Measurements from ENCODE around the gene HIPK2.

The HIPK2 gene

DNA sequence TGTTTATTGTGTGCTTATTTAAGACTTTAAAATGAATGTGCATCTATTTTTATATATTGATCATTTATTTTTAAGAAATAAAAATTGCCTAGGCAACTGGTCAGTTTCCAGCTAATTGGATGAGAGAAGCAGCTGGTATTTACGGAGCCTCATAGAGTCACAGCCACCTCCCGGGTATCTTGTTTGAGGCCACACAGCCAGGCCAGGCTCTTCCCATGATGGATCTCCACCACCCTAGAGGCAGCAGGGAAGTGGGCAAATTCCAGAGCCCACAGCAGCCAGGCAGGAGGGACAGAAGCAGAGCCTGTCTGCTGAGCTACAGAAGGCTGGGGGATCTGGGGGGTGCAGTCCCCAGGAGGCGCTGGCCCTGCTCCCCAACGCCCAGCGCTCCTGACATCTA is 192.8 kb downstream of the HIPK2 start:
- no peak overlapping the region for H3K27ac ChIP-seq
- no peaks in the 10 kb centered on the region for H3K36me3 ChIP-seq (ENCODE audit: insufficient read depth, low read length)
- H3K9me3 ChIP-seq (ENCODE audit: low read depth, low read length) = no peaks in the 10 kb centered on the region
- no peak overlapping the region for H3K9ac ChIP-seq (ENCODE audit: insufficient read length)
- TF ChIP-seq POLR2AphosphoS5 (IDR thresholded peaks at IDR 0.05; ENCODE audit: borderline replicate concordance, low read depth, low read length) (no peak), EZH2 (IDR thresholded peaks at IDR 0.05) (no peak), FOXP2 (optimal IDR thresholded peaks at IDR 0.05; ENCODE audit: control extremely low read depth, extremely low read length, insufficient read depth) (no peak)
- DNase-seq (ENCODE audit: low read depth, low spot score) = no peak
- no peak overlapping the region for H3K4me3 ChIP-seq

DNA sequence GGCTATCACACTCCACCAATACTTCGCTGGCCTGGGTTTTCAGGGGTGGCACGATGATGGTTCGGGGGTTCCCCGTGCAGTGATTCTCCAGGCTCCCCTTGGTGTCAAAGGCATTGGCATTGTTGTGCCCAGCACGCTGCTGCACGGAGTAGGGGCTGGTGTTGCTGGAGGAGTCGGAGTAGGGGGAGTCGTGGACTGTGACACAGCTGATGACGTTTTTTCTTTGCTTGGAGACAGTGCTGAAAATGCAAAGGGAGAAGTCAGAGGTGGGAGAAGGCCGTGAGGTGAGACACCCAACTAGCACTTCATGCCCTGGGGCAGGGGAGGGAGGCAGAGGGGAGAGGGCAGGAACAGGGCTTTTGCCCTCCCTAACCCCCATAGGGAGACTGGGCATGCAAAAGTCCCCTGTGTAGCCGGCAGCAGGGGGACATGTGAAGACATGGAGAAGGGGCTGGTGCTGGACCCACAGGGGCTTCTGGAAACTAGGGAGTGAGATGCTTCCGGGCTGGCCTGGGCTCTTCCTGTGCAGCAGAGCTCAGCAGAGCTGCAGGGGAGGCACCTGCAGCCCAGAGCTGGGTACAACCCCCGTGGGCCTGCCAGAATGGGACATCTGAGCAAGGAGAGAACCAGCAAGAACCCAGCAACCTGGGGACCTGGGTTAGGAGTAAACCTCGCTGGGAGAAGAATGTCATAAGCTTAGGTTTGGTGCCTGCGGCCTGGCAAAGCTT is 193.8 kb downstream of the HIPK2 start:
- TF ChIP-seq EZH2 (IDR thresholded peaks at IDR 0.05) = no peak
- TF ChIP-seq FOXP2 (optimal IDR thresholded peaks at IDR 0.05; ENCODE audit: control extremely low read depth, extremely low read length, insufficient read depth) = no peak
- TF ChIP-seq POLR2AphosphoS5 (IDR thresholded peaks at IDR 0.05; ENCODE audit: borderline replicate concordance, low read depth, low read length) = no peak
- Histone ChIP-seq H3K27ac (no peak overlapping the region), H3K9ac (ENCODE audit: insufficient read length) (no peak overlapping the region), H3K36me3 (ENCODE audit: insufficient read depth, low read length) (no peaks in the 10 kb centered on the region), H3K4me3 (no peak overlapping the region), H3K9me3 (ENCODE audit: low read depth, low read length) (no peaks in the 10 kb centered on the region)
- DNase-seq (ENCODE audit: low read depth, low spot score) = no peak

DNA sequence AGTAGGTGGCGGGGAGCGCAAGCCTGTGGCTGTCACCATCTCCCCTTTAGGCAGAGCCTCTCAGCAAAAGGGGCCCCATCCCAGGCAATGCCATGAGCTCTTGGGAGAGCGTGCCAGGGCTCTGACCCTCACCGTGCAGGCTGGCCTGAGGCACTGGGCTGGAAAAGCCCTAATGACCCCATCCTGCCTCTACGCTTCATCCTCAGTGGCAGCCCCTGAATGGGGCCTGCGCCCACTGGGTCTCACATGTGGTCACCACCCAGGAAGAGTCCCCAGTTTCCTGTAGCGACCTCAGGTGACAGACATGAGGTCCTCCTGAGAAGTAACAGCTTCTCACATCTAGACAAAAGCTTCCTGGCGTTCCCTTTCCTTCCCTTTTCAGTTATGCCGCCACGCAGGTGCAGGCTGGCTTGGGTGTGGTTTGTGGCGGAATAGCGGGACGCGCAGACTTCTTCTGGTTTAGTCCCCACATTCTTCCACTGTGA is 195.1 kb downstream of the HIPK2 start:
- Histone ChIP-seq H3K36me3 (ENCODE audit: insufficient read depth, low read length) (no peaks in the 10 kb centered on the region), H3K9me3 (ENCODE audit: low read depth, low read length) (no peaks in the 10 kb centered on the region), H3K27ac (no peak overlapping the region), H3K9ac (ENCODE audit: insufficient read length) (no peak overlapping the region), H3K4me3 (no peak overlapping the region)
- TF ChIP-seq EZH2 (IDR thresholded peaks at IDR 0.05) = no peak
- TF ChIP-seq FOXP2 (optimal IDR thresholded peaks at IDR 0.05; ENCODE audit: control extremely low read depth, extremely low read length, insufficient read depth) = no peak
- TF ChIP-seq POLR2AphosphoS5 (IDR thresholded peaks at IDR 0.05; ENCODE audit: borderline replicate concordance, low read depth, low read length) = no peak
- DNase-seq (ENCODE audit: low read depth, low spot score) = no peak

DNA sequence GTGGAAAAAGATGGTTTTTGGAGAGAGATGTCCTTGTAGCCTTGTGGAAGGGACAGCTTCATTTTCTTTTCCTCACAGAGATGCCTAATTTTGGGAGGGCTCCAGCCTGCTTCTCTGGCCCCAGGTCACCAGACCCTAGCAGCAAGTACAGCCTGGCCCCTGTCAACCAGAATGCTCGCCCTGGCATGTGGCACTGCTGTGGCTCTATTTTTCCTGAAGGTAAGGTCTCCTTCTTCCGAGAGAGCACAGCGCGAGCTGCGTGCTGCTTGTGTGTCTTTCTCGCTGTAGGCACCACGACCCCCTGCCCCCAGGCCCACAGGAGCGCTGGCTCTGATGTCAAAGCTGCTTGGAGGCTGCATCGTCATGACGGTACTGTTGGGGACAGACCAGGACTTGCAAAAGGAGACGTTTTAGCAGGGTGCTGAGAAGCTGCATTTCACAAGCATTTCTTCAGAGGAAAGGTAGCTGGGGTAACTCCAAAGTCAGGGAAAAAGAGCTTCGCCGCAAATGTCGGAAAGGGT is 195.6 kb downstream of the HIPK2 start:
- Histone ChIP-seq H3K9me3 (ENCODE audit: low read depth, low read length) (no peaks in the 10 kb centered on the region), H3K9ac (ENCODE audit: insufficient read length) (no peak overlapping the region), H3K36me3 (ENCODE audit: insufficient read depth, low read length) (no peaks in the 10 kb centered on the region), H3K27ac (no peak overlapping the region), H3K4me3 (no peak overlapping the region)
- DNase-seq (ENCODE audit: low read depth, low spot score) = no peak
- TF ChIP-seq EZH2 (IDR thresholded peaks at IDR 0.05) = no peak
- no peak for TF ChIP-seq POLR2AphosphoS5 (IDR thresholded peaks at IDR 0.05; ENCODE audit: borderline replicate concordance, low read depth, low read length)
- TF ChIP-seq FOXP2 (optimal IDR thresholded peaks at IDR 0.05; ENCODE audit: control extremely low read depth, extremely low read length, insufficient read depth) = no peak

DNA sequence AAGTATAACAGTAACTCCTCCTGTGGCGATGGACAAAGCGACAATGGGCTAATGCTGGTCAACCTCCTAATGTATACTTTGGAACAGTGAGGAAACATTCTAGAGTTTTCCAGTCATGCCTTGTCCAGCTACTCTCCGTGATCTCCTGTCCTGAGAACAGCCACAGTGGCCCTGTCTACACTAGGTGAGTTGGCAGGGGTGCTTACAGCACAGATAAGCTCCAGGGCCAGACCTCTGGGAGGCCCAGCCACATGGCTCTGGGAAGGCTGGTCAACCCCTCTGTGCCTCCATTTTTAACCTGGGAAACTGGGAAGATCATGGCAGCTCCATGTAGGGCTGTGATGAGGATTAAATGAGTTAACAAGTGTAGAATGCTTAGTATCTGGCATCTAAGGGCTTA is 197.4 kb downstream of the HIPK2 start:
- H3K27ac ChIP-seq = no peak overlapping the region
- no peaks in the 10 kb centered on the region for H3K36me3 ChIP-seq (ENCODE audit: insufficient read depth, low read length)
- DNase-seq (ENCODE audit: low read depth, low spot score) = no peak
- no peak overlapping the region for H3K9ac ChIP-seq (ENCODE audit: insufficient read length)
- TF ChIP-seq FOXP2 (optimal IDR thresholded peaks at IDR 0.05; ENCODE audit: control extremely low read depth, extremely low read length, insufficient read depth) (no peak), POLR2AphosphoS5 (IDR thresholded peaks at IDR 0.05; ENCODE audit: borderline replicate concordance, low read depth, low read length) (no peak), EZH2 (IDR thresholded peaks at IDR 0.05) (no peak)
- no peaks in the 10 kb centered on the region for H3K9me3 ChIP-seq (ENCODE audit: low read depth, low read length)
- H3K4me3 ChIP-seq = no peak overlapping the region

DNA sequence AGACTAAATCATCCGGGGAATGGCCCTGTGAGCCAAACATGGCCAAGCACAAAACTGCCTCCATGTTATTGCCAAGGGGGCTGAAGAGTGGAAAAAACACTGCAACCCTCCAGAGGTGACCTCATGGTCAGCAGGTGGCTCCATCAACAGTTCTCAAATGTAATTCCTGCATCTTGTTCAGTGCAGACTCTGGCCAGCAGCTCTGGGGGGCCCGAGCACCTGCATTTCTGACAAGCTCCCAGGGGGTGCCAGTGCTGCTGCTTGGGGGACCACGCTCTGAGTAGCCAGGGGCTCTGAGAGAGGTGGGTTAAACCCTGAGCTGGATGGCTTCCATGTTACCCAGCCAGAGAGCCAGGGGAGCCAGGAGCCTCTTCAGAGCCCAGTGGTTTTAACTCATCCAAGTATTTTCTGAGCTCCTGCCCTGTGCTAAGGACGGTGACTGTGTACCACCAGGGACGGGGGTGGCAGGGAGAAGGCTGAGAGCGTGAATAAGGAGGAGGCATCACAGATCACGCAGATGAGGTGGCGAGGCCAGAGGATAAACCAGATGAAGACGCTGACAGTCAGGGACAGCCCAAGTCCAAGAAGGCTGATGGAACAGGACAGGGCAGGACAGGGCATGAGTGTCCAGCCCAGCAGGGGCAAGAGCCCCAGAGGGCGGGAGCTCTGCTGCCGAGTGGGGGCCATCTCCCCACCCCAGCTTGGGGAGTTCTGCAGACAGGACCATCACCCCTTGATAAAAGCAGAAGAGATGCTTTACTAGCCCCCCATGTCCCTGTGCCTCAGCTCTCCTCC is 201.4 kb downstream of the HIPK2 start:
- TF ChIP-seq POLR2AphosphoS5 (IDR thresholded peaks at IDR 0.05; ENCODE audit: borderline replicate concordance, low read depth, low read length) = no peak
- TF ChIP-seq EZH2 (IDR thresholded peaks at IDR 0.05) = no peak
- TF ChIP-seq FOXP2 (optimal IDR thresholded peaks at IDR 0.05; ENCODE audit: control extremely low read depth, extremely low read length, insufficient read depth) = no peak
- Histone ChIP-seq H3K27ac (no peak overlapping the region), H3K4me3 (no peak overlapping the region), H3K36me3 (ENCODE audit: insufficient read depth, low read length) (no peaks in the 10 kb centered on the region), H3K9me3 (ENCODE audit: low read depth, low read length) (no peaks in the 10 kb centered on the region), H3K9ac (ENCODE audit: insufficient read length) (no peak overlapping the region)
- no peak for DNase-seq (ENCODE audit: low read depth, low spot score)

DNA sequence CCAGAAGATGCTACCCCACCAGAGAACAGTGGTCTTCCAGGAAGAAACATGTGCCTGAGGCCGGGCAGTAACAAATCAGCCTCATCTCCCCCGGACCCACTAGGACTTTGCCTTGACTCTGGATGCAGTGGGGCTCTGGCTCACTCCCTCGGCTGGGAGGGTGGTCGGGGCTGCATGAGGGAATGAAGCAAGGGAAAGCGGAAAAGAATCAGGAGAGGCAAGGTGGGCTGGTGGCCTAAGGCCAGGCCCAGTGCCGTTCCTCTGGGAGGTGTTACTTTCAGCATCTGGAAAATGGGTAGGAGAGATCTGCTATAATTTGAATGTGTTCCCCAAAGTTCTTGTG is 202.5 kb downstream of the HIPK2 start:
- Histone ChIP-seq H3K4me3 (no peak overlapping the region), H3K9me3 (ENCODE audit: low read depth, low read length) (no peaks in the 10 kb centered on the region), H3K36me3 (ENCODE audit: insufficient read depth, low read length) (no peaks in the 10 kb centered on the region), H3K9ac (ENCODE audit: insufficient read length) (no peak overlapping the region), H3K27ac (no peak overlapping the region)
- no peak for TF ChIP-seq POLR2AphosphoS5 (IDR thresholded peaks at IDR 0.05; ENCODE audit: borderline replicate concordance, low read depth, low read length)
- TF ChIP-seq FOXP2 (optimal IDR thresholded peaks at IDR 0.05; ENCODE audit: control extremely low read depth, extremely low read length, insufficient read depth) = no peak
- no peak for TF ChIP-seq EZH2 (IDR thresholded peaks at IDR 0.05)
- no peak for DNase-seq (ENCODE audit: low read depth, low spot score)

DNA sequence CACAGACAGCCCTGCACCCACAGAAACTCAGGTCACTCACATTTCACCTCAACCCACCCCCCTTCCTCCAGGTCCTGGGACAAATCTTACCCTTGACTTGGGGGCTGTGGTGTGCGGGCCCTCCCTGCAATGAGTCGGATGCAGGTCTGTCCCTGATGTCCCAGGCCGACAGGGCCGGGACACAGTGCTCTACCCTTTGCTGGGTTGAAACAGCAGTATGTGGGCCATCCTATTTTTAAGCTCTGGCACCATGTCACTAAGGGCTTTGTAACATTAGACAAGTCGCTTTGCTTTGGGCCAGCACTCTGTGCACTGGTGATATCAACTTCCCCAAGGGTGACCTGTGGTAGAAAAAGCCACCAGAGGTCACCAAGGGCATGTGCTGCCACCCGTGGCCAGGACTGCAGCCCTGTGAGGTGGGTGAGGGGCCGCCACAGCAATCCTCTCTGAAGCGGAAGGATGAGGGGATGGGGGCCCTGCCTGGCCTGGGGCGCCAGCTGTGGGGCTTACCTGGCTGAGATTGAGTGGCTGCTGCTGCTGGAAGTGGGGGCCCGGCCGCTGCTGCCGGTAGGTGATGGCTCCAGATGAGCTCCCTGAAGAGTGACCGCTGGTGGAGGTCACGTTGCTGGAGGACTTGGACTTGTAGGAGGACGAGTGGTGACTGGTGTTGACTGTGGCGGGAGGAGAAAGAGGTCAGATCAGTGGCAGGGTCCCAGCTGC is 203.0 kb downstream of the HIPK2 start:
- no peaks in the 10 kb centered on the region for H3K9me3 ChIP-seq (ENCODE audit: low read depth, low read length)
- no peak for TF ChIP-seq FOXP2 (optimal IDR thresholded peaks at IDR 0.05; ENCODE audit: control extremely low read depth, extremely low read length, insufficient read depth)
- H3K9ac ChIP-seq (ENCODE audit: insufficient read length) = no peak overlapping the region
- H3K4me3 ChIP-seq = no peak overlapping the region
- no peaks in the 10 kb centered on the region for H3K36me3 ChIP-seq (ENCODE audit: insufficient read depth, low read length)
- DNase-seq (ENCODE audit: low read depth, low spot score) = no peak
- H3K27ac ChIP-seq = no peak overlapping the region
